Measurements from ENCODE around the gene HEPACAM. TPM values are rescaled to one million over a fixed set of nuclear protein-coding genes. Genes with fewer than 3 reads are reported as not detected.

Gene HEPACAM
- total RNA-seq, 1 donor from 2014 or later = 3.4 TPM

DNA sequence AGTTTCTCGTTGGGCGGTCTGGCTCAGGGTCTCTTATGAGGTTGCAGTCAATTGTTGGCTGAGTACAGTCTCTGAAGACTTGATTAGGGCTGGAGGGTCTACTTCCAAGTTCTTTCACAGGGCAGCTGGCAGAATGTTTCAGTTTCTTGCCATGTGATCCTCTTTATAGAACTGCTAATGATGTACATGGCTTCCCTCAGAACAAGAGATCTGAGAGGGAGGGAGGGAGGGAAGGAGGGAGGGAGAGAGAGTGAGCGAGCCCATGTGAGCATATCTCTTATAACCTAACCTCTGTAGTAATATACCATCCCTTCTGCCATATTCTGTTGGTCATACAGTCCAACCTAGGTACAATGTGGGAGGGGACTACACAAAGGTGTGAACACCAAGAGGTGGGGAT, 15.5 kb upstream of the HEPACAM start:
- Histone ChIP-seq H3K4me3 (no peak overlapping the region), H3K36me3 (no peaks in the 10 kb centered on the region), H3K9me3 (no peaks in the 10 kb centered on the region), H3K27me3 (no peaks in the 10 kb centered on the region), H3K27ac (no peak overlapping the region), H3K4me1 (peaks cover 7% of the 10 kb centered on the region)
- no peak for TF ChIP-seq POLR2A (IDR thresholded peaks at IDR 0.05)
- TF ChIP-seq, protein P1, sequence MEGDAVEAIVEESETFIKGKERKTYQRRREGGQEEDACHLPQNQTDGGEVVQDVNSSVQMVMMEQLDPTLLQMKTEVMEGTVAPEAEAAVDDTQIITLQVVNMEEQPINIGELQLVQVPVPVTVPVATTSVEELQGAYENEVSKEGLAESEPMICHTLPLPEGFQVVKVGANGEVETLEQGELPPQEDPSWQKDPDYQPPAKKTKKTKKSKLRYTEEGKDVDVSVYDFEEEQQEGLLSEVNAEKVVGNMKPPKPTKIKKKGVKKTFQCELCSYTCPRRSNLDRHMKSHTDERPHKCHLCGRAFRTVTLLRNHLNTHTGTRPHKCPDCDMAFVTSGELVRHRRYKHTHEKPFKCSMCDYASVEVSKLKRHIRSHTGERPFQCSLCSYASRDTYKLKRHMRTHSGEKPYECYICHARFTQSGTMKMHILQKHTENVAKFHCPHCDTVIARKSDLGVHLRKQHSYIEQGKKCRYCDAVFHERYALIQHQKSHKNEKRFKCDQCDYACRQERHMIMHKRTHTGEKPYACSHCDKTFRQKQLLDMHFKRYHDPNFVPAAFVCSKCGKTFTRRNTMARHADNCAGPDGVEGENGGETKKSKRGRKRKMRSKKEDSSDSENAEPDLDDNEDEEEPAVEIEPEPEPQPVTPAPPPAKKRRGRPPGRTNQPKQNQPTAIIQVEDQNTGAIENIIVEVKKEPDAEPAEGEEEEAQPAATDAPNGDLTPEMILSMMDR (IDR thresholded peaks at IDR 0.05) = no peak
- no peak for TF ChIP-seq POLR2AphosphoS5 (IDR thresholded peaks at IDR 0.05; ENCODE audit: insufficient read depth in 1 of 2, low read depth in 1 of 2)
- intact Hi-C loops (cut with DNase I) = loop anchor here (5.0 kb wide), 1 partner anchor 74 kb away; no protein-coding TSS in a partner anchor
- no peak for DNase-seq (ENCODE audit: extremely low spot score in 2 of 2)

DNA sequence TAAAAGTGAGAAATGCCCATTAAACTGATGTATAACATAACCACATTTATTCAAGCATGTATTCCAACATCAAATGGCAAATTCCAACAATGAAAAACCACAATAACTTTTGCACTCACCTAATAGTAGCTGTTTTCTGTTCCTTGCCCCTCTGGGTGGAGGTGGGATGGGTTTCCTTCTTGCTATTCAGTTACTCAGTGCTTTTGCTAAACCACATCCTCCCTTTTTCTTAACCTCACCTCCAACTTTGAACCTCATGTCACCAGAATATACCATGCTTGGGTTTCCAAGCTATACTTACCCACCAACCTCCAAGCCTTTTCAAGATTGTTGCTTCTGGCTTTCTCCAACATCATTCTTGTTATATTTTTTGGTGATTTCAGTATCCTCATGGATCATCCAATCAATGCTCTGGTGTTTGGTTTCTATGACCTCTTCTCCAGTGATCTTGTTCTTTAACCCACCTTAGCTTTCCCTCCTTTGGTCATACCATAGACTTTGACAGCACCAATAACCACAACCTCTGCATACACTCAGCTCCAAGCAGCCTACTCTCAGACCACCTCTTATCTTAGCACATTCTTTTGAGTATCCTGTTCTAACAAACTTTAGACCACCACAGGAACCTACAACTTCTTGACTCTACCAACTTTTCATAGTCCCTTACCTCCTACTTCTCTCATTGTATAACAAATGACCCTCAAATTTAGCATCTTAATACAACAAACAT, 14.9 kb upstream of the HEPACAM start:
- no peak for DNase-seq (ENCODE audit: extremely low spot score in 2 of 2)
- Histone ChIP-seq H3K27me3 (no peaks in the 10 kb centered on the region), H3K36me3 (no peaks in the 10 kb centered on the region), H3K27ac (no peak overlapping the region), H3K4me1 (peaks cover 7% of the 10 kb centered on the region), H3K9me3 (no peaks in the 10 kb centered on the region), H3K4me3 (no peak overlapping the region)
- TF ChIP-seq POLR2AphosphoS5 (IDR thresholded peaks at IDR 0.05; ENCODE audit: insufficient read depth in 1 of 2, low read depth in 1 of 2) (no peak), POLR2A (IDR thresholded peaks at IDR 0.05) (no peak)
- TF ChIP-seq, protein P1 (IDR thresholded peaks at IDR 0.05) = no peak
- intact Hi-C loops (cut with DNase I) = loop anchor here (5.0 kb wide), 1 partner anchor 73 kb away; no protein-coding TSS in a partner anchor

DNA sequence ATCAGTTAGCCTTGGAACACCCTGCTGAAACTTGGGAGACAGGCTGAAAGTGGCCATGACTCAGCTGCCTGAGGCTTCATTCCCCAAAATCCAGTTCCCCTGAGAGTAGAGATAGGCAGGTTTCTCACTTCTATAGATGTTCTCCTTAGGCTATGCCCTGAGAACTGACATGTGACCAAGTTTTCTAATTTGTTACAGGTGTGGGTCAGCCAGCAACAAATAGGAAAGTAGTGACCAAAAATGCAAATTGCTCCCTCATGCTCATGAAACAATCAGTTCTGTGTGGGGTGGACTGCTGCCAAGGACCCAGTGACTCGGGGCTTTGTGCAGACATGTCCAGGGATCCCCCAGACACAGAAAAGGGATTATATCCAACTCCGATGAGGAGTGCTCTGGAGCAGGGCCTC, 10.9 kb upstream of the HEPACAM start:
- H3K27me3 ChIP-seq = no peaks in the 10 kb centered on the region
- intact Hi-C loops (cut with DNase I) = no loop called here
- no peaks in the 10 kb centered on the region for H3K36me3 ChIP-seq
- no peak for DNase-seq (ENCODE audit: extremely low spot score in 2 of 2)
- TF ChIP-seq, protein P1 (IDR thresholded peaks at IDR 0.05) = no peak
- TF ChIP-seq POLR2AphosphoS5 (IDR thresholded peaks at IDR 0.05; ENCODE audit: insufficient read depth in 1 of 2, low read depth in 1 of 2) (no peak), POLR2A (IDR thresholded peaks at IDR 0.05) (no peak)
- H3K4me1 ChIP-seq = no peaks in the 10 kb centered on the region
- H3K4me3 ChIP-seq = no peak overlapping the region
- H3K27ac ChIP-seq = no peak overlapping the region
- no peaks in the 10 kb centered on the region for H3K9me3 ChIP-seq

DNA sequence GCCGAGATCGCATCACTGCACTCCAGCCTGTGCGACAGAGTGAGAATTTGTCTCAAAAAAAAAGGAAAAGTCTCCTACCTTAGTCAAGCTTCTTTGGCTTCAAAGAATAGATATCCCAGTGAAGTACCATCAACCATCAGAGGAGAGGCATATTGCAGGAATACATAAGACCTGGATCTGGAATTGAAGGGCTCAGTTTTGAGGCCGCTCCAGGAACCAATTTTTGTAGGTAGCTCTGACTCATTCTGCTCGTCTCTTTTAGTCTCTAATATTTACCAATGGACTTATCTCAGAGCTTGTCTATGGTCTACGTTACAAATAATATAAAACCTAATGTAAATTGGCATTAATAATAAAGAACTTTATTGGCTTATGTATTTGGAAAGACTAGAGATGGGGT, 10.0 kb upstream of the HEPACAM start:
- Histone ChIP-seq H3K9me3 (no peaks in the 10 kb centered on the region), H3K27ac (no peak overlapping the region), H3K27me3 (no peaks in the 10 kb centered on the region), H3K4me1 (no peaks in the 10 kb centered on the region), H3K36me3 (no peaks in the 10 kb centered on the region), H3K4me3 (no peak overlapping the region)
- intact Hi-C loops (cut with DNase I) = no loop called here
- DNase-seq (ENCODE audit: extremely low spot score in 2 of 2) = no peak
- no peak for TF ChIP-seq POLR2AphosphoS5 (IDR thresholded peaks at IDR 0.05; ENCODE audit: insufficient read depth in 1 of 2, low read depth in 1 of 2)
- TF ChIP-seq, protein P1 (IDR thresholded peaks at IDR 0.05) = no peak
- no peak for TF ChIP-seq POLR2A (IDR thresholded peaks at IDR 0.05)

DNA sequence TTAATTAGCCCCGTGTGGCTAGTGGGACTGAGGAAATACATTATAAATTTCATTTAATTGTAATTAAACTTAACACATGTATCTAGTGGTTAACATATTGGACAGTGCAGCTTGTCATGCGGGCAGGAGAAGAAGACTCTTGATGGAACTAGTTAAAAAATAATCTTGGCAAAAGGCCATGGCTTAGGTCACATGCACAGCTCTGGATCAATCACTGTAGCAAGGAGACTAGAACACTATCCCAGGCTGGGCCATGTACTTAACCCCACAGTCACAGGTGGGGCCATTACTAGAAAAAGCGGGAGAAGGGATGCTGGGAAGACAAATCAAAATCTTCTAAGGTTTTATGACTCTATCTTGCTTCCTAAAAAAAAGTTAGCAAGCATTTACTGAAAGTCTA, 8.7 kb upstream of the HEPACAM start:
- no peak for DNase-seq (ENCODE audit: extremely low spot score in 2 of 2)
- no peaks in the 10 kb centered on the region for H3K9me3 ChIP-seq
- TF ChIP-seq, protein P1 (IDR thresholded peaks at IDR 0.05) = no peak
- TF ChIP-seq POLR2A (IDR thresholded peaks at IDR 0.05) (no peak), POLR2AphosphoS5 (IDR thresholded peaks at IDR 0.05; ENCODE audit: insufficient read depth in 1 of 2, low read depth in 1 of 2) (no peak)
- no peaks in the 10 kb centered on the region for H3K27me3 ChIP-seq
- no peaks in the 10 kb centered on the region for H3K4me1 ChIP-seq
- no peak overlapping the region for H3K27ac ChIP-seq
- intact Hi-C loops (cut with DNase I) = no loop called here
- H3K4me3 ChIP-seq = no peak overlapping the region
- no peaks in the 10 kb centered on the region for H3K36me3 ChIP-seq

Data from vagina (tissue), 2 donors.